Right atrium auricular region (tissue), 2 donors: ENCODE measurements around the gene KIF25. TPM values are rescaled to one million over a fixed set of nuclear protein-coding genes. Genes with fewer than 3 reads are reported as not detected.

Experiments used
- DNase-seq: peaks from one replicate; pipeline ENCODE4 v3.0.0-alpha.2; 2019; ENCODE audit warnings: low spot score
- H3K27ac ChIP-seq, 2 donors: fragments of 200-600 bp; sonication (generic); 1 replicate in 1 of 2; 2 replicates in 1 of 2; pipeline ENCODE4 v1.5.1; 2016 to 2019
- H3K27me3 ChIP-seq, 2 donors: fragments of 200-600 bp; sonication (generic); one replicate each; pipeline versions ENCODE4 v1.5.1 to v1.6.0; 2017 to 2019
- H3K36me3 ChIP-seq: fragments of 200-600 bp; sonication (generic); one replicate; pipeline ENCODE4 v1.5.1; 2016
- H3K4me1 ChIP-seq, 2 donors: fragments of 200-600 bp; sonication (generic); one replicate each; pipeline versions ENCODE4 v1.5.1 to v1.6.0; 2017 to 2019
- H3K4me3 ChIP-seq, 2 donors: fragments of 200-600 bp; sonication (generic); 1 replicate in 1 of 2; 2 replicates in 1 of 2; pipeline ENCODE4 v1.5.1; 2017 to 2019; ENCODE audit warnings: mild to moderate bottlenecking in 1 of 2, moderate library complexity in 1 of 2
- H3K9me3 ChIP-seq, 2 donors: fragments of 200-600 bp; sonication (generic); one replicate each; pipeline ENCODE4 v1.5.1; 2019
- total RNA-seq, 2 donors: library from RNA; depleted of rRNA; stranded (reverse); fragments of >200 nt; gene quantifications; one replicate each; pipeline ENCODE4 v1.1.0, GENCODE V29; 2016
- TF ChIP-seq, protein P1 (sequence below), 2 donors: fragments of 200-600 bp; sonication (generic); IDR thresholded peaks; one replicate each; pipeline ENCODE4 v1.5.1; 2019; ENCODE audit warnings: antibody characterized with exemption in 2 of 2

The KIF25 gene
- total RNA-seq, 2 donors from 2014 or later, result not detected

GRCh38 chr6:168090706-168091105 lies 93.2 kb downstream of the KIF25 start:
- Histone ChIP-seq H3K27ac (no peak overlapping the region), H3K27me3 (no peaks in the 10 kb centered on the region), H3K9me3 (no peaks in the 10 kb centered on the region), H3K36me3 (no peaks in the 10 kb centered on the region), H3K4me3 (no peak overlapping the region), H3K4me1 (peaks cover 0 to 5% of the 10 kb centered on the region in 2 donors)
- TF ChIP-seq, protein P1, sequence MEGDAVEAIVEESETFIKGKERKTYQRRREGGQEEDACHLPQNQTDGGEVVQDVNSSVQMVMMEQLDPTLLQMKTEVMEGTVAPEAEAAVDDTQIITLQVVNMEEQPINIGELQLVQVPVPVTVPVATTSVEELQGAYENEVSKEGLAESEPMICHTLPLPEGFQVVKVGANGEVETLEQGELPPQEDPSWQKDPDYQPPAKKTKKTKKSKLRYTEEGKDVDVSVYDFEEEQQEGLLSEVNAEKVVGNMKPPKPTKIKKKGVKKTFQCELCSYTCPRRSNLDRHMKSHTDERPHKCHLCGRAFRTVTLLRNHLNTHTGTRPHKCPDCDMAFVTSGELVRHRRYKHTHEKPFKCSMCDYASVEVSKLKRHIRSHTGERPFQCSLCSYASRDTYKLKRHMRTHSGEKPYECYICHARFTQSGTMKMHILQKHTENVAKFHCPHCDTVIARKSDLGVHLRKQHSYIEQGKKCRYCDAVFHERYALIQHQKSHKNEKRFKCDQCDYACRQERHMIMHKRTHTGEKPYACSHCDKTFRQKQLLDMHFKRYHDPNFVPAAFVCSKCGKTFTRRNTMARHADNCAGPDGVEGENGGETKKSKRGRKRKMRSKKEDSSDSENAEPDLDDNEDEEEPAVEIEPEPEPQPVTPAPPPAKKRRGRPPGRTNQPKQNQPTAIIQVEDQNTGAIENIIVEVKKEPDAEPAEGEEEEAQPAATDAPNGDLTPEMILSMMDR (IDR thresholded peaks at IDR 0.05), result no peak
- DNase-seq, result no peak

GRCh38 chr6:168091381-168092264 lies 94.2 kb downstream of the KIF25 start:
- Histone ChIP-seq H3K4me1 (peaks cover 0 to 5% of the 10 kb centered on the region in 2 donors), H3K27ac (no peak overlapping the region), H3K4me3 (no peak overlapping the region), H3K36me3 (no peaks in the 10 kb centered on the region), H3K9me3 (no peaks in the 10 kb centered on the region), H3K27me3 (no peaks in the 10 kb centered on the region)
- TF ChIP-seq, protein P1 (IDR thresholded peaks at IDR 0.05), result no peak
- DNase-seq, result no peak

DNA sequence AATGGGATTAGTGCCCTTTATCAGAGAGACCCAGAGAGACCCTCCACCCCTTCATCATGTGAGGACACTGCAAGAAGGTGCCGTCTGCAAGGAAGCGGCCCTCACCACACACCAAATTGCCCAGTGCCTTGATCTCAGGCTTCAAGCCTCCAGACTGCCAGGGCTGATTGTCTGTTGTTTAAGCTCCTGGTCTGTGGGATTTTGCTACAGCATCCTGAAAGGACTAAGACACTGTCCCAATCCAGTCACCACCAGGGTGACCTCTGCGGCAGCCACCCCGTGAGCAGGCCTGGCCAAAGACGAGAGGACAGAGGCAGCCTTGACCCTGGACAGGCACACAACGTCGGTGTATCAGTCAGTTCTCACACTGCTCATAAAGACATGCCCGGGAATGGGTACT lies 95.1 kb downstream of the KIF25 start:
- Histone ChIP-seq H3K36me3 (no peaks in the 10 kb centered on the region), H3K4me3 (no peak overlapping the region), H3K27me3 (no peaks in the 10 kb centered on the region), H3K27ac (no peak overlapping the region), H3K9me3 (no peaks in the 10 kb centered on the region), H3K4me1 (peaks cover 0 to 5% of the 10 kb centered on the region in 2 donors)
- no peak for DNase-seq
- TF ChIP-seq, protein P1 (IDR thresholded peaks at IDR 0.05), result no peak

GRCh38 chr6:168093071-168093505 lies 95.6 kb downstream of the KIF25 start:
- Histone ChIP-seq H3K4me1 (peaks cover 0 to 1% of the 10 kb centered on the region in 2 donors), H3K36me3 (no peaks in the 10 kb centered on the region), H3K27me3 (no peaks in the 10 kb centered on the region), H3K9me3 (no peaks in the 10 kb centered on the region), H3K4me3 (no peak overlapping the region), H3K27ac (no peak overlapping the region)
- TF ChIP-seq, protein P1 (IDR thresholded peaks at IDR 0.05), result no peak
- no peak for DNase-seq

DNA sequence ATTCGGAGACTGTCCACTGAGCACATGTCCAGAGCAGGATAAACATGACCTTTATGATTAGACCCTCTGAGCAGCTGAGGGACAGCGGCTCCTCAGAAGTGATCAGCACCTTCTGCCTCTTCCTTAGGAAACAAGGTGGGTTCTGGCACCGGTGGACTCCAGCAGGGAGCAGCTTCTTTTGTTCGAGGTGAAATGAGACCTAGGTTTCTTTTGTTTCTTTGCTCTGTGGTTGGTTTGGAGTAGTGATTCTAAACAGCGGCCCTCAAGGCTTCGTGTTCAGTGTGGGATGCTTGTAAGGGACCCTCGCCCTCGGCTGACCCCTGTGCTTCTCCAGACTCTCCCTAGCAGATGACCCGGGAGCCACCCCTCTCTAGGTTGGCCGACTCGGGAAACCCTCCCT lies 96.2 kb downstream of the KIF25 start:
- Histone ChIP-seq H3K27me3 (no peaks in the 10 kb centered on the region), H3K27ac (no peak overlapping the region), H3K36me3 (no peaks in the 10 kb centered on the region), H3K4me1 (no peaks in the 10 kb centered on the region), H3K4me3 (no peak overlapping the region), H3K9me3 (no peaks in the 10 kb centered on the region)
- no peak for DNase-seq
- TF ChIP-seq, protein P1 (IDR thresholded peaks at IDR 0.05), result no peak

Other genes starting within 250 kb of the KIF25 start
- 10 to 100 TPM; 51.6 to 51.8 TPM for gene AFDN, start 170.8 kb upstream of the KIF25 start, total RNA-seq
- gene FRMD1, start 81.5 kb downstream of the KIF25 start, total RNA-seq, result under 1 TPM in 1 of 2 donors, not detected in 1; 0.08 TPM